Measurements from ENCODE around the gene OR9Q1.

DNA sequence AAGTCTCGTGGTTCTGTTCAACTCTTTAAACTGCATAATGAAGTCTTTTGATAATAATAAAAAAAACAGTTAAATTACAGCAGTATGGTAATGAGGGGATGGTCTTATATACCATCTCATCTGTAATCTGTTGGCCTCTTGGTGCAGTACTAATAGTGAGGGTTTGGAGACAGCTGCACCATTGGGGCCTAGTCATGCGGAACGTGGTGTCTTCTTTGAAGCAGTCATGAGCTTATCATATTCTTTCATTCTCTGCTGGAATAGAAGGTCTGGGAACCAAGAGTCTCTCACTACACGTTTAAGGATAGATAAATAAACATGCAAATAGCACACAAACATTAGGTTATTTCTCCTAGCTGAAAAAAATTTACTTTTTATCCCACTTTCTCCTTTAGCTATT is 40.9 kb upstream of the OR9Q1 start:
- TF ChIP-seq CTCF (IDR thresholded peaks at IDR 0.05) (no peak), EP300 (IDR thresholded peaks at IDR 0.05; ENCODE audit: low read depth) (no peak), POLR2A (IDR thresholded peaks at IDR 0.05) (no peak)

Data from transverse colon (tissue), 3 donors.